ENCODE data around the gene AGTPBP1.

The AGTPBP1 gene

DNA sequence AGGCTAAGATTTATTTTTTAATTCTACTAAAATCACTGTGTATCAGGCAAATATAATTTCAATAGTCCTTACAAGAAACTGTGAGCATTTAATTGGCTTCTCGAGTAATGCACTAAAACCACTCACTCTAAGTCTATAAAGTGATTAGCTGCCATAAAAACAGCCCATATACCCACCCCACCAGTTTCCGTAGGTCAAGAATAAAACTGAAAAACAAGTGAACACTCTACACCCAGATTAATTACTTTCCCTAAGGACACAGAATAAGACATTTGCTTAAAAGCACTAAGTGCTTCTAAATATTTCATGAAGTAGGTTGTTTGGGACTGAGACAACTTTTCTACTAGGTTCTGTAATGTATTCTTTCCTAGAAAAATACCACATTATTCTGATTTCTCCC, 194.2 kb downstream of the AGTPBP1 start:
- TF ChIP-seq, protein P1, sequence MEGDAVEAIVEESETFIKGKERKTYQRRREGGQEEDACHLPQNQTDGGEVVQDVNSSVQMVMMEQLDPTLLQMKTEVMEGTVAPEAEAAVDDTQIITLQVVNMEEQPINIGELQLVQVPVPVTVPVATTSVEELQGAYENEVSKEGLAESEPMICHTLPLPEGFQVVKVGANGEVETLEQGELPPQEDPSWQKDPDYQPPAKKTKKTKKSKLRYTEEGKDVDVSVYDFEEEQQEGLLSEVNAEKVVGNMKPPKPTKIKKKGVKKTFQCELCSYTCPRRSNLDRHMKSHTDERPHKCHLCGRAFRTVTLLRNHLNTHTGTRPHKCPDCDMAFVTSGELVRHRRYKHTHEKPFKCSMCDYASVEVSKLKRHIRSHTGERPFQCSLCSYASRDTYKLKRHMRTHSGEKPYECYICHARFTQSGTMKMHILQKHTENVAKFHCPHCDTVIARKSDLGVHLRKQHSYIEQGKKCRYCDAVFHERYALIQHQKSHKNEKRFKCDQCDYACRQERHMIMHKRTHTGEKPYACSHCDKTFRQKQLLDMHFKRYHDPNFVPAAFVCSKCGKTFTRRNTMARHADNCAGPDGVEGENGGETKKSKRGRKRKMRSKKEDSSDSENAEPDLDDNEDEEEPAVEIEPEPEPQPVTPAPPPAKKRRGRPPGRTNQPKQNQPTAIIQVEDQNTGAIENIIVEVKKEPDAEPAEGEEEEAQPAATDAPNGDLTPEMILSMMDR (IDR thresholded peaks at IDR 0.05; ENCODE audit: low read depth, low read length, missing control alignments): no peak
- no peak overlapping the region for H3K4me3 ChIP-seq (replicated peaks; ENCODE audit: low read depth, low read length)
- no peak for DNase-seq (ENCODE audit: extremely low read depth, low read depth)

DNA sequence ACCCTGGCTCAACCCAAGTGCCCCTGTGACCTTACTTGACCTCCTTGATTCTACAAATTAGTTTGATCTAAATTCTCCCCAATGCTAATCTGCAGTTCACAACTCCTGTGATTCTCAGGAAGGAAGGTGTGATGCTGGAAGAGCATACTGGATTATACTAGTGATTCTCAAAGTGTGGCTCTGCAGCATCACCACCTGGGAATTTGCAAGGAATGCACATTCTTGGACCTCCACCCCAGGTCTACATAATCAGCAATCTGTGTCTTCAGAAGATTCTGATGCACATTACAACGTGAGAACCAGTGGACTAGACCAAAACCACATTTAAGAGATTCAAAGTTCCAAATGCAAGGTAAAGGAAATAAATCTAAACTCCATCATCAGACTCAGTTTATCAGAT, 198.6 kb downstream of the AGTPBP1 start:
- no peak overlapping the region for H3K4me3 ChIP-seq (replicated peaks; ENCODE audit: low read depth, low read length)
- TF ChIP-seq, protein P1 (IDR thresholded peaks at IDR 0.05; ENCODE audit: low read depth, low read length, missing control alignments): no peak
- DNase-seq (ENCODE audit: extremely low read depth, low read depth): no peak

DNA sequence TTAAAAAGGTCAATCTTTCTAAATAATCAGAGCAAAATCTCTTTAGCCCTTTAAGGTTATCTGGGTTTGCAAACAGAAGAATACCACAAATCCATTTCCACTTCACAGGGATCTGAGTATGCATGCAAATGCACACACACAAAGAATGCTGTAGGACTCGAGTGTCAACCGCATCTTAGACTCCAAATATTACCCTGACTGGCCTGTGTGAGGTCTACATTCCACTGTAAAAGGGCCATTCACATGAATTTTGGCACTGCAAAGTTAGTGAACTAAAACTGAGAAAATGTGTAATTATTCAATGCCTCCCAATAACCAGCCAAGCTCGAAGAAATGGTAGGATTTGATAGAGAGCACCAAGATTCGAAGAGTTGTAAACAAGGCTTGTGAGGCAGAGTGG, 199.9 kb downstream of the AGTPBP1 start:
- no peak for DNase-seq (ENCODE audit: extremely low read depth, low read depth)
- TF ChIP-seq, protein P1 (IDR thresholded peaks at IDR 0.05; ENCODE audit: low read depth, low read length, missing control alignments): no peak
- H3K4me3 ChIP-seq (replicated peaks; ENCODE audit: low read depth, low read length): no peak overlapping the region

DNA sequence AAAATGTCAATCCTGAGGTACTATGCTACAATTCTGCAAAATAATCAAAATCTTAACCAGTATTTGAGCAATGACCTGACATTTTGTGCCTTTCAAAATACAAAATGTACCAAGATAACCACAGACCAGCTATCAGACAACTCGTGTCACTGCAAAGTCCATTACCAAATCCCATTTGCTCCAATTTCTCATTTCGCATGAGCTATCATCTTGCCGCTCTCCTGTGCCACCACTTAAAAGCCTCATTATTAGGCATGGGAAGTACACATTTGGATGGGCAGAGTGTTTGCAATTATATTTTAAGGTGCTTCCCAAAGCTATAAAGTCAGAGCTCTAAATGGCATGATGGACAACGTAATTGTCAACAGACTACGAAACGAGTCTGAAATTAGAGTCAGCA, 205.2 kb downstream of the AGTPBP1 start:
- TF ChIP-seq, protein P1 (IDR thresholded peaks at IDR 0.05; ENCODE audit: low read depth, low read length, missing control alignments): no peak

DNA sequence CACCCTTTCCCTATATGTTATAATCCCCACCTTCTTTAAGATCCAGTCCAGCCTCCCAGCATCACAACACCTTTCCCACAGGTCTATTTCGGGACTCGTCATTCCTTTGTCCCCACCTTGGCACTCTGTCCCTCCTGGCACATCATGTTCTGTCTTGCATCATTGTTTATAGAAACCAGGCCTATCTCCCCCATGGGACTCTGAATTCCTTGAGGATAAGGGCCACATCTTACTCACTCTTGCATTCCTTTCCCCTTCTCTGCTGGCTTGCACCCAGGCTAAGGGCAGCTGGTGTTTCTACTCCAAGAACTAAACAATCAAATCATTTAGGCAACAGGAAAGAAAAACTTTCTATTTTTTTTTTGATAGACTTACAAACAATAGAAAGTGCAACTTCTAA, 205.7 kb downstream of the AGTPBP1 start:
- DNase-seq (ENCODE audit: extremely low read depth, low read depth): no peak

More for the DNA sequence above, 205.2 kb downstream of the AGTPBP1 start:
- no peak overlapping the region for H3K4me3 ChIP-seq (replicated peaks; ENCODE audit: low read depth, low read length)
- DNase-seq (ENCODE audit: extremely low read depth, low read depth): no peak

DNA sequence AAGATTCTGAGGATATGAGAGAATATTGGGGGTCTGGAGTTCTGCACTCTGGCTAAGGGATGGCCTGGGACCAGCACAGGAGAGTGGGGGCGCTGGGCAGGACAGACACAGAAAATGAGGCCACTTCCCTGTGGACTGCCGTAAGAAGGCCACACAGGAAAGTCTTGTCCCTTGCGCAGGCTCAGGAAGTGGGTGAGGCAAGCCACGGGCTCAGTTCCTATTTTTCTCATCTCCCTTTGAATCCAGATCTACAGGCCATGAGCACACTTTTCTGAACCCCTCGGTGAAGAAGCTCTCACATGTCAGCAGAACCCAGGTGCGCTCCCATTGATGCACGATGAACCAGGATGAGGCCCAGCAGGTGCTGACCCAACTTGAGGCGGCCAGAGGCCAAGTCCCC, 207.4 kb downstream of the AGTPBP1 start:
- H3K4me3 ChIP-seq (replicated peaks; ENCODE audit: low read depth, low read length): no peak overlapping the region
- TF ChIP-seq, protein P1 (IDR thresholded peaks at IDR 0.05; ENCODE audit: low read depth, low read length, missing control alignments): no peak

More for the DNA sequence above, 205.7 kb downstream of the AGTPBP1 start:
- TF ChIP-seq, protein P1 (IDR thresholded peaks at IDR 0.05; ENCODE audit: low read depth, low read length, missing control alignments): no peak
- H3K4me3 ChIP-seq (replicated peaks; ENCODE audit: low read depth, low read length): no peak overlapping the region

DNA sequence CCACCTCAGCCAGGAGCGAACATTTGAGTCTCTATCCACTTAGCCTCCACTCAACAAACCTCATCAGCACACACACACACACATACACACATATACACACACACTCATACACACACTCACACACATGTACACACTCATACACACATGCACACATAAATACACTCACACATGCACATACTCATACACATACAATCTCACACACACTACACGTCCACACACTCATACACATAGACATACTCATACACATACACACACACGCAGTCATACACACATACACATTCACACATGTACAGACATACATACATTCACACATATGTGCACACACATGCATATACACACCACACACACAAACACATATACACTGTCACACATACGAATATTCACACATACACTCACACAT, 208.2 kb downstream of the AGTPBP1 start:
- TF ChIP-seq, protein P1 (IDR thresholded peaks at IDR 0.05; ENCODE audit: low read depth, low read length, missing control alignments): no peak
- DNase-seq (ENCODE audit: extremely low read depth, low read depth): no peak
- no peak overlapping the region for H3K4me3 ChIP-seq (replicated peaks; ENCODE audit: low read depth, low read length)

More for the DNA sequence above, 207.4 kb downstream of the AGTPBP1 start:
- no peak for DNase-seq (ENCODE audit: extremely low read depth, low read depth)

Data from HFF-Myc (cell line).